GM19467 (cell line): ENCODE data around the gene KLHL25.
"Not testable (repeated sequence)": the region's sequence is repeated elsewhere in the genome, so short reads cannot be mapped to it uniquely, and the experiment has no call there.

Experiments used
- ATAC-seq: cut with Tn5 transposase; IDR thresholded peaks from one replicate; pipeline ENCODE4 v1.9.1; 2021; ENCODE audit warnings: mild to moderate bottlenecking, moderate library complexity; ENCODE audit not compliant: unreplicated experiment

The KLHL25 gene, protein sequence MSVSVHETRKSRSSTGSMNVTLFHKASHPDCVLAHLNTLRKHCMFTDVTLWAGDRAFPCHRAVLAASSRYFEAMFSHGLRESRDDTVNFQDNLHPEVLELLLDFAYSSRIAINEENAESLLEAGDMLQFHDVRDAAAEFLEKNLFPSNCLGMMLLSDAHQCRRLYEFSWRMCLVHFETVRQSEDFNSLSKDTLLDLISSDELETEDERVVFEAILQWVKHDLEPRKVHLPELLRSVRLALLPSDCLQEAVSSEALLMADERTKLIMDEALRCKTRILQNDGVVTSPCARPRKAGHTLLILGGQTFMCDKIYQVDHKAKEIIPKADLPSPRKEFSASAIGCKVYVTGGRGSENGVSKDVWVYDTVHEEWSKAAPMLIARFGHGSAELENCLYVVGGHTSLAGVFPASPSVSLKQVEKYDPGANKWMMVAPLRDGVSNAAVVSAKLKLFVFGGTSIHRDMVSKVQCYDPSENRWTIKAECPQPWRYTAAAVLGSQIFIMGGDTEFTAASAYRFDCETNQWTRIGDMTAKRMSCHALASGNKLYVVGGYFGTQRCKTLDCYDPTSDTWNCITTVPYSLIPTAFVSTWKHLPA

GRCh38 chr15:85794598-85795336, at the start of gene KLHL25:
TSS of gene KLHL25 (minus strand) at chr15:85794925. CDS start at chr15:85769810, 25,115 bp downstream.
- ATAC-seq, result peak; percentile 99

DNA sequence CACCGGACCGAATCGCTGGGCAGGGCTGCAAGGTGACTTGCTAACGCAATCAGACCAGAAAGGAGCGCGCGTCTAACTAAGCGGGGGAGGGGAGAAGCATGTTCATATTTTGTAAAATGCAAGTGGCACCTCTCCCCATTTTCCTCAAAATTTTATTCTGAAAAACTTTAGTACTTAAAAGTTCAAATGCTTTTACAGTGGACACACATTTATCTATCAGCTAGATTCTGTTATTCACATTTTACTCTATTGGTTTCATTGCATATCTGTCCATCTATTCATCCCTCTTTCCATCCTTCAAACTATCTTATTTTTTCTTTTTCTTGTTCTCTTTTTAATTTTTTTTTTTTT, 46.1 kb upstream of the KLHL25 start:
- no peak for ATAC-seq

DNA sequence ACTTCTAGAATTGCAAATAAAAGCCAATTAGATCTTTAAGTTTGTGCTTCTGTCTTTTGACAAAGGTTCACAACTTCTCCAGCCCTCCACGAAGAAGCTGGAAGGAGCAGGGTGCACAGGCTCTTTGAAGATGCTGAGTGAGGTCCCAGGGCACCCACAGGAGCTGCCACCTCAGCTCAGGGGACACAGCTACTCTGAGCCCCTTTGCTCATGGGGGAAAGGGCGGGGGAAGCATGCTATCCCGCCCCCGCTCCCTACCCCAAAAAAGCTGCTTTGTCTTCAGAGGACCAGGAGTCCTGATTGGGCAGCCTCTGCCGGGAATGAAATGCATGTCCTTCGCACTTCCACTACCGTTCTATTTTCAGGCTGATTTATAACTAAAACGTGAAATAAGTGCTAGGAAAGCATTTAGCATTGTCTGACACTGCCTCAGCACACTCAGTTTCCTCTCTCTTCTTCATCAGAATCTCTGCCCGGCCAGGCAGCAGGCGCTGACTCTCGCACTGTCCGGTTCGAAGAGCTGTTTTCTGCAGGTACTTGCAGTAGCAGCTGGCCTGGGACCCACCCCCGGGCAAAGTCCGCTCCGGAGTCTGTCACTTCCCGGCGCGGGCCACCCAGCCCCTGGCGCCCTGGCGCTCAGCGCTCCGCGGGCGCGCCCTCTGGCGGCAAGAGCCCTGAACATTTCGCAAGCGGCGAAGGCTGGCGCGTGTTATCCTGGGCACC, 45.5 kb upstream of the KLHL25 start:
- ATAC-seq, result peak; percentile 99

DNA sequence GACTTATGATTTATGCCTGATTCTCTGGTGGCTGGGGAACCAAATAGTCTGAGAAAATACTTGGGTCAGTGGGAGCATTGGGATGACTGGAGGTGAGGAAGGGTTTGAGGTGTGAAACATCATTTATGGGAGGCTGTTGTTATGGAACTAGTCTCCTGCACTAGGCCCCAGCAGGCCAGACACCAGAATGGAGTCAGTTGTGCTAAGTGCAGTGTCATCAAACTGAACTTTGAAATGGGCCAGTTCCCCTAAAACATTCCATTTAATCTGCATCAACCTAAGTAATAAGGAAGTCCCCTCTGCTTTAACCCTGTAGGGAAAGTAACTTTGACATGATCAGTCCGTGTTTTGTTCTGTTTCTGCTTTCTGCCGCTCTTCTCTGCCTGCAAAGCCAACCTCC, 44.9 kb upstream of the KLHL25 start:
- no peak for ATAC-seq

- ATAC-seq, result no peak
Measured at GRCh38 chr15:85838655-85839054, 43.9 kb upstream of the KLHL25 start.

GRCh38 chr15:85837881-85838280, 43.2 kb upstream of the KLHL25 start:
- no peak for ATAC-seq

DNA sequence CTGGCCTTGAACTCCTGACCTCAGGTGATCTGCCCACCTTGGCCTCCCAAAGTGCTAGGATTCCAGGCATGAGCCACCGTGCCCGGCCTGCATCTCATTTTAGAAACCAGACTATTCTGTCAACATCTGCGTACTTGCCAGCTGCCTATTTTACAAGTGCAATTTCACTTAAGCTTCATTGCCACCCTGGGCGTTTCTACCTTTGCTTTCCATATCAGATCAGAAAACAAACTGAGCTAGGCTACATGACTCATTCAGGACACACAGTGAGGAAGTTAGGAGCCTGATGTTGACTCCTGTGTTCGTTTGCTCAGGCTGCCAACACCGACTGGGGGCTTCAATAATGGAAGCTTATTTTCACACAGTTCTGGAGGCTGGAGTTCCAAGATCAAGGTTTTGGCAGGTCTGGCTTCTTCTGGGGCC, 42.3 kb upstream of the KLHL25 start:
- ATAC-seq, result no peak

DNA sequence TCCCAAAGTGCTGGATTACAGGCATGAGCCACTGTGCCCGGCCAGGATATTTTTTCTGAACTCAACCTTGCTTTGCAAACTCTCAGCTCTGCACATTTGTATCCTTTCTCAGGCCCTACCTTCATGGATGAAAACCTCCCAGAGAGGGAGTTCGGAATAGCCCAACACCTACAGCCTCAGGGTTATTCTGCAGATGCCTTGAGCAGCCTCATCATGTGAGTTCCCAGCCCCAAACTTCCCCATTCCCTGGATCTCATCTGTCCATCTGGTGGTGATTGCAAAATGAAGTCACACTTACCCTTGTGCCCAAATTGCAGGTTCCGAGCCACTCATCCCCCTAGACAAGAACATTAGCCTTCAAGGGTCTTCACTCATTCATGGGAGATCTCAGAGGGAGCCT, 39.9 kb upstream of the KLHL25 start:
- no peak for ATAC-seq

GRCh38 chr15:85832394-85832793, 37.7 kb upstream of the KLHL25 start:
- no peak for ATAC-seq

GRCh38 chr15:85831415-85832113, 36.8 kb upstream of the KLHL25 start:
- ATAC-seq, result no peak

DNA sequence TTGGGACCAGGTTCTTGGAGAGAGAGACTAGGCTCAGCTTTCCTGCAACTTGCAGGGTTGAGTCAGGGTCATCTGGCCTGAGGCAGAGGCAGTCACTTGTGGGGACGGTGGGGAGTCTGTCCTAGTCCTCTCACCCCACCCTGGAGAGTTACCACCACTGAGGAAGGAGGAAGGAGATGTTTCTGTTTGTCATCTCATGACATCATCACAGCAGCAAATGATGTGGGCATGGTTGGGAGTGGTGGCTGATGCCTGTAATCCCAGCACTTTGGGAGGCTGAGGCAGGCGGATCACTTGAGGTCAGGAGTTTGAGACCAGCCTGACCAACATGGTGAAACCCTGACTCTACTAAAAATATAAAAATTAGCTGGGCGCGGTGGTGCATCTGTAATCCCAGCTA, 35.0 kb upstream of the KLHL25 start:
- not testable (repeated sequence) for ATAC-seq

DNA sequence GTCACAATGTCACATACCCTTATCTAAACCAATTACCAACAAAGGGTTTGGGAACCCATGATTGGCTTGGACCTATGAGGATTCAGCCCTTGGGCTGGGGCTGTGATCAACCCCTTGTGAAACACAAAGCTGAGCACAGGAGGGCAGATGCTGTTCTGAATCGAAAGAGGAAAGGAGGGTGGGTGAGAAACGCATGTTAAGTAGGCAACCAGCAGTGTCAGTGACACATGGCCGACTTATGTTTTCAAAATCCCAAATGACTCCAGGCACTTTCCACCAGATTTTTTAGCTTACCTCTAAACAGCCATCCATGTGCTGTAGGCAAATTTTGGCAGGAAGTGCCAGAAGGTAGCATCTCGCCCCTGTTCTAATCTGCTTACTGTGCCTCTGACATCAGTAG, 34.1 kb upstream of the KLHL25 start:
- no peak for ATAC-seq

DNA sequence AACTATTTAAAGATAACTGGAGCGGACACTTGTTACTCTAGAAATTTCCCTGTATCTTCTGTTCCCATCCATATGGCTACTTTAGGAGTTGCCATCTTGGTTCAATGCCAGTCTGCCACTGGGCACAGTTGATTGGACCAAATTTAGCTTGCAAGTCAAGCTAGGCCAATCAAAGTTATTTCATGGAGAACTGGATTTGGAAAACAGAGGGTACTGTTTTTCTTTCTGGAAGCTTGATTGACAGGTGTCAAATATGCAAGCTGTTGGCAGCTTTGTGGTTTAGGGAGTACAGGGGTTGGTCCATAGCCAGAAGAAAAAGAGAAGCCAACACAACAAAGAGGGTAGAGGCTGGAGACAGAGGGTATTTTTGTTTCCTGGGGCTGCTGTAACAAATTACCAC, 33.4 kb upstream of the KLHL25 start:
- no peak for ATAC-seq

- ATAC-seq, result no peak
Measured at GRCh38 chr15:85826756-85827515, 32.2 kb upstream of the KLHL25 start.

GRCh38 chr15:85825719-85826118, 31.0 kb upstream of the KLHL25 start:
- ATAC-seq, result no peak

GRCh38 chr15:85825118-85825517, 30.4 kb upstream of the KLHL25 start:
- no peak for ATAC-seq

- ATAC-seq, result no peak
Measured at GRCh38 chr15:85821545-85821944, 26.8 kb upstream of the KLHL25 start.

DNA sequence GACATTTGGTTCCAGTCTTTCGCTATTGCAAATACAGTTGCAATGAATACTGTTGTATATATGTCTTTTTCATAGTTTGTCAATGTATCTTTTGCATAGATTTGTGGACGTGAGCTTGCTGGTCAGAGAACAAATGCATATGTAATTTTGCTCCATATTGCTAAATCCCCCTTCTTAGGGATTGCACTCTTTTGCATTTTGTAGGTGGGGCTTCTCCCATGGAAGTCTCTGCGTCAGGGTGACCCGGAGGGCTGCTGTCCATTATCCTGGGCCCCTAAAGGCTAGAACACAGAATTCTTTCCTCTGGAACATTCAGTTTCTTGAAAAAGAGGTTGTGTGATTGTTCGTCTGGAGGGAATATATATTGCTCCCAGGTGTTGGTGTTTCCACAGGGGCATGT, 25.2 kb upstream of the KLHL25 start:
- ATAC-seq, result no peak

GRCh38 chr15:85813234-85813633, 18.5 kb upstream of the KLHL25 start:
- ATAC-seq, result no peak

DNA sequence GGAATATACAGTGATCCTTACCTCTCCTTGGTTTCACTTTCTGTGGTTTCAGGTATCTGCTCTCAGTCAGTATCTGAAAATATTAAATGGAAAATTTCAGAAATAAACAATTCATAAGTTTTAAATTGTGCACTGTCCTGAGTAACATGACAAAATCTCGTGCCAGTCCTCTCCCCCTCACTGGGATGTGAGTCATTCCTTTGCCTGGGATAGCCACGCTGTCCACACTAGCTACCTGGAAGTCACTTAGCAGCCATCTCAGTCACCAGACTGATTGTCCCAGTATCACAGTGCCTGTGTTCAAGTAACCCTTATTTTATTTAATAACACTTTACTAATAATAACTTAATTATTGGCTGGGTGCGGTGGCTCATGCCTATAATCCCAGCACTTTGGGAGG, 15.3 kb upstream of the KLHL25 start:
- ATAC-seq, result no peak
